Uterus (tissue), 2 donors: ENCODE results near the gene HLCS.

Source experiments
- POLR2A ChIP-seq, 2 donors: fragments of 450-650 bp; IDR thresholded peaks; one replicate each; pipeline ENCODE4 v1.6.1; 2016; ENCODE audit warnings: antibody characterized with exemption in 2 of 2, mild to moderate bottlenecking in 1 of 2, moderate library complexity in 1 of 2
- TF ChIP-seq, protein P1 (sequence below), 4 experiments: fragments of 200-600 bp in 2 of 4; fragments of 450-650 bp in 2 of 4; sonication (generic) in 2 of 4; IDR thresholded peaks; one replicate each; pipeline ENCODE4 v1.5.1; 2016 to 2019; ENCODE audit warnings: antibody characterized with exemption in 4 of 4, mild to moderate bottlenecking in 2 of 4, moderate library complexity in 1 of 4

DNA sequence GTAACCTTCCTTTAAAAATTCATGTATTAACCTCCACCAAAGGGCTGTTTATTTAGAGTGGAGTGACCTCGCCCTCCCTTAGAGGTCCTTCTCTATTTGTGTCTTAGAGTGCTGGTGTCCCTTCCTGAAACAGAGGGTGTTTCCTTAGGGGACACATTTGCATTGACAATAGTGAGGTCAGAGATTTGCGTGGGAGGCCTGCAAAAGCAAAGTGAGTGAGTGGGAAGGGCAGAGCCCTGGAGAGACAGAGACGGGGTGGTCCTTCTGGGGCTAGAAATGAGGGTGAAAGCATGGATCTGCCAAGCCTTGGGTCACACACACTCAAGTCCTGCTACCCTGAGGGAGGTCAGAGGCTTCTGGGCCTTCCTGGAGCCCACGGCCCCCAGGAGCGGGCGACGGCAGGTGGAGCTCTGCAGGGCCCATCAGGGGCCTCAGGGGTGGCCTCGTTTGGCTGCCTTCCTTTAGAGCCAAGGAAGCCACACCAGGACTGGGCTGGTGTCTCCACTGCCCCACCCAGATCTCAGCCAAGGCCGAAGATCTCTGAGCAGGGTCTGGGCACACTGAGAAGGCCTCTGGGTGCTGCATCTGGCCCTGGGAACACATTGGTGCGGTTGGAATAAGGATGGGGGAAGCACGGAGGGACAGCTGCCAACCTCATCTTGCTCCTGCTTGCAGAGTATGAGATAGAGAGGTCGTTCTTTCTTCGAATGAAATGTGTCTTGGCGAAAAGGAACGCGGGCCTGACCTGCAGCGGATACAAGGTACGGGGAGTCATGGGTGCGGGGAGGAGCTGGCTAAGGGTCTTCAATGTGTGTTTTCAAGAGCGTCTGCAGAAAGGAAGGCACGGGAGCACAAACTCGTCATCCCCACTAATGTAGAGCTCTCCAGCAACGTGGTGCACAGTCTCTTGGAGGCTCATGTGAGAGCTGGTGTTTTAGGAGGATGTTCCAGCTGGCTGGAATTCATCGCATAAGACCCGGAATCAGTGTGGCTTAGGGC is 243.8 kb downstream of the HLCS start:
- TF ChIP-seq, protein P1, sequence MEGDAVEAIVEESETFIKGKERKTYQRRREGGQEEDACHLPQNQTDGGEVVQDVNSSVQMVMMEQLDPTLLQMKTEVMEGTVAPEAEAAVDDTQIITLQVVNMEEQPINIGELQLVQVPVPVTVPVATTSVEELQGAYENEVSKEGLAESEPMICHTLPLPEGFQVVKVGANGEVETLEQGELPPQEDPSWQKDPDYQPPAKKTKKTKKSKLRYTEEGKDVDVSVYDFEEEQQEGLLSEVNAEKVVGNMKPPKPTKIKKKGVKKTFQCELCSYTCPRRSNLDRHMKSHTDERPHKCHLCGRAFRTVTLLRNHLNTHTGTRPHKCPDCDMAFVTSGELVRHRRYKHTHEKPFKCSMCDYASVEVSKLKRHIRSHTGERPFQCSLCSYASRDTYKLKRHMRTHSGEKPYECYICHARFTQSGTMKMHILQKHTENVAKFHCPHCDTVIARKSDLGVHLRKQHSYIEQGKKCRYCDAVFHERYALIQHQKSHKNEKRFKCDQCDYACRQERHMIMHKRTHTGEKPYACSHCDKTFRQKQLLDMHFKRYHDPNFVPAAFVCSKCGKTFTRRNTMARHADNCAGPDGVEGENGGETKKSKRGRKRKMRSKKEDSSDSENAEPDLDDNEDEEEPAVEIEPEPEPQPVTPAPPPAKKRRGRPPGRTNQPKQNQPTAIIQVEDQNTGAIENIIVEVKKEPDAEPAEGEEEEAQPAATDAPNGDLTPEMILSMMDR (IDR thresholded peaks at IDR 0.05) = no peak
- no peak for TF ChIP-seq POLR2A (IDR thresholded peaks at IDR 0.05)
